Mucosa of stomach (tissue), 1 donor: ENCODE results near the gene CMIP.
"Not testable (repeated sequence)": the region's sequence is repeated elsewhere in the genome, so short reads cannot be mapped to it uniquely, and the experiment has no call there.

Experiments
- H3K27me3 ChIP-seq: one replicate; pipeline ENCODE4 v1.7.0; 2013; ENCODE audit warnings: mild to moderate bottlenecking, low read length; ENCODE audit not compliant: control insufficient read depth, insufficient read depth
- H3K36me3 ChIP-seq: one replicate; pipeline ENCODE4 v1.7.0; 2013; ENCODE audit warnings: low read length; ENCODE audit not compliant: control insufficient read depth, insufficient read depth
- H3K4me1 ChIP-seq: one replicate; pipeline ENCODE4 v1.7.0; 2013; ENCODE audit warnings: mild to moderate bottlenecking, low read length; ENCODE audit not compliant: control insufficient read depth, insufficient read depth
- H3K4me3 ChIP-seq: one replicate; pipeline ENCODE4 v1.7.0; 2013; ENCODE audit warnings: low read length
- H3K9ac ChIP-seq: one replicate; pipeline ENCODE4 v1.7.0; 2013; ENCODE audit warnings: mild to moderate bottlenecking, low read length, moderate library complexity
- H3K9me3 ChIP-seq: one replicate; pipeline ENCODE4 v1.7.0; 2013; ENCODE audit warnings: mild to moderate bottlenecking, low read length, moderate library complexity; ENCODE audit not compliant: control insufficient read depth
- donor health status: Pancreatic carcinoma.

Gene CMIP

GRCh38 chr16:81523387-81524115 is 78.9 kb downstream of the CMIP start:
- Histone ChIP-seq H3K36me3 (no peaks in the 10 kb centered on the region), H3K27me3 (no peaks in the 10 kb centered on the region), H3K9me3 (no peaks in the 10 kb centered on the region), H3K4me3 (no peak overlapping the region), H3K4me1 (peaks cover 54% of the 10 kb centered on the region), H3K9ac (no peak overlapping the region)

- Histone ChIP-seq H3K36me3 (no peaks in the 10 kb centered on the region), H3K9ac (no peak overlapping the region), H3K27me3 (no peaks in the 10 kb centered on the region), H3K4me1 (peaks cover 50% of the 10 kb centered on the region), H3K9me3 (no peaks in the 10 kb centered on the region), H3K4me3 (no peak overlapping the region)
Observed at GRCh38 chr16:81524382-81524781, 79.8 kb downstream of the CMIP start.

GRCh38 chr16:81524885-81525284 is 80.3 kb downstream of the CMIP start:
- not testable (repeated sequence) for H3K9me3 ChIP-seq, H3K36me3 ChIP-seq, H3K4me3 ChIP-seq, H3K27me3 ChIP-seq, H3K9ac ChIP-seq
- H3K4me1 ChIP-seq: peaks cover 45% of the 10 kb centered on the region

GRCh38 chr16:81526199-81526598 is 81.6 kb downstream of the CMIP start:
- H3K9ac ChIP-seq: no peak overlapping the region
- H3K36me3 ChIP-seq: no peaks in the 10 kb centered on the region
- no peak overlapping the region for H3K4me3 ChIP-seq
- no peaks in the 10 kb centered on the region for H3K9me3 ChIP-seq
- H3K4me1 ChIP-seq: peaks cover 45% of the 10 kb centered on the region
- no peaks in the 10 kb centered on the region for H3K27me3 ChIP-seq

- Histone ChIP-seq H3K27me3 (no peaks in the 10 kb centered on the region), H3K9ac (no peak overlapping the region), H3K4me1 (peaks cover 38% of the 10 kb centered on the region), H3K9me3 (no peaks in the 10 kb centered on the region), H3K4me3 (no peak overlapping the region), H3K36me3 (no peaks in the 10 kb centered on the region)
Observed at GRCh38 chr16:81526935-81527334, 82.3 kb downstream of the CMIP start.

GRCh38 chr16:81527477-81528178 is 83.0 kb downstream of the CMIP start:
- Histone ChIP-seq H3K36me3 (no peaks in the 10 kb centered on the region), H3K9me3 (no peaks in the 10 kb centered on the region), H3K27me3 (no peaks in the 10 kb centered on the region), H3K9ac (no peak overlapping the region), H3K4me3 (no peak overlapping the region), H3K4me1 (peaks cover 34% of the 10 kb centered on the region)

GRCh38 chr16:81528256-81528655 is 83.6 kb downstream of the CMIP start:
- no peaks in the 10 kb centered on the region for H3K27me3 ChIP-seq
- H3K4me3 ChIP-seq: no peak overlapping the region
- H3K9ac ChIP-seq: no peak overlapping the region
- no peaks in the 10 kb centered on the region for H3K36me3 ChIP-seq
- peaks cover 32% of the 10 kb centered on the region for H3K4me1 ChIP-seq
- H3K9me3 ChIP-seq: no peaks in the 10 kb centered on the region

- Histone ChIP-seq H3K9ac (no peak overlapping the region), H3K27me3 (no peaks in the 10 kb centered on the region), H3K4me1 (peaks cover 21% of the 10 kb centered on the region), H3K36me3 (no peaks in the 10 kb centered on the region), H3K9me3 (no peaks in the 10 kb centered on the region), H3K4me3 (no peak overlapping the region)
Observed at GRCh38 chr16:81530296-81530721, 85.7 kb downstream of the CMIP start.

GRCh38 chr16:81530814-81531213 is 86.2 kb downstream of the CMIP start:
- Histone ChIP-seq H3K4me1 (peaks cover 21% of the 10 kb centered on the region), H3K27me3 (no peaks in the 10 kb centered on the region), H3K9me3 (no peaks in the 10 kb centered on the region), H3K36me3 (no peaks in the 10 kb centered on the region), H3K9ac (no peak overlapping the region), H3K4me3 (no peak overlapping the region)

- Histone ChIP-seq H3K27me3 (no peaks in the 10 kb centered on the region), H3K4me3 (no peak overlapping the region), H3K9me3 (no peaks in the 10 kb centered on the region), H3K9ac (no peak overlapping the region), H3K36me3 (no peaks in the 10 kb centered on the region), H3K4me1 (peaks cover 21% of the 10 kb centered on the region)
Observed at GRCh38 chr16:81531419-81531821, 86.8 kb downstream of the CMIP start.

GRCh38 chr16:81532491-81533174 is 88.0 kb downstream of the CMIP start:
- H3K9ac ChIP-seq: no peak overlapping the region
- H3K36me3 ChIP-seq: no peaks in the 10 kb centered on the region
- peaks cover 9% of the 10 kb centered on the region for H3K4me1 ChIP-seq
- H3K27me3 ChIP-seq: no peaks in the 10 kb centered on the region
- H3K4me3 ChIP-seq: no peak overlapping the region
- no peaks in the 10 kb centered on the region for H3K9me3 ChIP-seq

GRCh38 chr16:81533175-81533507 is 88.5 kb downstream of the CMIP start:
- peaks cover 4% of the 10 kb centered on the region for H3K4me1 ChIP-seq
- H3K36me3 ChIP-seq: no peaks in the 10 kb centered on the region
- H3K27me3 ChIP-seq: no peaks in the 10 kb centered on the region
- no peak overlapping the region for H3K9ac ChIP-seq
- H3K9me3 ChIP-seq: no peaks in the 10 kb centered on the region
- no peak overlapping the region for H3K4me3 ChIP-seq
